Measurements from ENCODE around the gene IL37.

DNA sequence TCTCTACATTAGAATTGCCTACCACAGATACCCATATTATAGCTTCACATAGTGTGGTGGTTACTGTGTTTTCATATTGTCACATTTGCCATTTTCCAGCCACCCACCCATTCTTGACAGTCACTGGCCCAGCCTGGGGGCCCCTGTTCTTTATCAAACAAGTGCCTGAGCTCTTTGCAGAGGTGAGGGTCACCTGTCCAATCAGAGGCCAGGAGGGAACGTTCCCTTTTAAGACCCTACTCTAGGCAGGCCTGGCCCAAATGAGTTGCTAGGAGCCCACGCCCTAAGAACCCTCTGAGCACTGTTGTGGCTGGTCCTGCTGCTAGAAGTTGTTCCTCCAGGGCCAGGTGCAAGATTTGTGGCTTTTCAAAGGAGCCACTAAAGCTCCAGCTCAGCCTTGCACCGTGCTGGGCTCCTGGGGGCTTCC lies 5.2 kb downstream of the IL37 start:
- TF ChIP-seq, protein P1, sequence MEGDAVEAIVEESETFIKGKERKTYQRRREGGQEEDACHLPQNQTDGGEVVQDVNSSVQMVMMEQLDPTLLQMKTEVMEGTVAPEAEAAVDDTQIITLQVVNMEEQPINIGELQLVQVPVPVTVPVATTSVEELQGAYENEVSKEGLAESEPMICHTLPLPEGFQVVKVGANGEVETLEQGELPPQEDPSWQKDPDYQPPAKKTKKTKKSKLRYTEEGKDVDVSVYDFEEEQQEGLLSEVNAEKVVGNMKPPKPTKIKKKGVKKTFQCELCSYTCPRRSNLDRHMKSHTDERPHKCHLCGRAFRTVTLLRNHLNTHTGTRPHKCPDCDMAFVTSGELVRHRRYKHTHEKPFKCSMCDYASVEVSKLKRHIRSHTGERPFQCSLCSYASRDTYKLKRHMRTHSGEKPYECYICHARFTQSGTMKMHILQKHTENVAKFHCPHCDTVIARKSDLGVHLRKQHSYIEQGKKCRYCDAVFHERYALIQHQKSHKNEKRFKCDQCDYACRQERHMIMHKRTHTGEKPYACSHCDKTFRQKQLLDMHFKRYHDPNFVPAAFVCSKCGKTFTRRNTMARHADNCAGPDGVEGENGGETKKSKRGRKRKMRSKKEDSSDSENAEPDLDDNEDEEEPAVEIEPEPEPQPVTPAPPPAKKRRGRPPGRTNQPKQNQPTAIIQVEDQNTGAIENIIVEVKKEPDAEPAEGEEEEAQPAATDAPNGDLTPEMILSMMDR (IDR thresholded peaks at IDR 0.05), result no peak
- TF ChIP-seq EP300 (IDR thresholded peaks at IDR 0.05) (no peak), POLR2A (IDR thresholded peaks at IDR 0.05) (no peak), POLR2AphosphoS5 (IDR thresholded peaks at IDR 0.05) (no peak)

Measured in gastroesophageal sphincter (tissue), 3 donors.